NCI-H128 (cell line): ENCODE data around the gene SF3B1.
"Not testable (repeated sequence)": the region's sequence is repeated elsewhere in the genome, so short reads cannot be mapped to it uniquely, and the experiment has no call there.

Source experiments
- DNase-seq: peaks from one replicate; lab custom pipeline; 2025; ENCODE audit not compliant: unreplicated experiment; lab: John Stamatoyannopoulos, UW

The SF3B1 gene

GRCh38 chr2:197434541-197435513, at the start of gene SF3B1:
SF3B1 (minus strand) TSS chr2:197435028; CDS start chr2:197434999, 29 bp downstream.
- peak; percentile 92 for DNase-seq

GRCh38 chr2:197484248-197484647, 49.4 kb upstream of the SF3B1 start:
- DNase-seq = not testable (repeated sequence)

GRCh38 chr2:197480165-197481036, 45.6 kb upstream of the SF3B1 start:
- DNase-seq = no peak

- no peak for DNase-seq
These were observed 43.0 kb upstream of the SF3B1 start for GRCh38 chr2:197477797-197478196.

- no peak for DNase-seq
These were observed 37.3 kb upstream of the SF3B1 start for GRCh38 chr2:197472166-197472565.

GRCh38 chr2:197464175-197464574, 29.3 kb upstream of the SF3B1 start:
- DNase-seq = no peak

- no peak for DNase-seq
These were observed 26.2 kb upstream of the SF3B1 start for GRCh38 chr2:197461057-197461456.

- DNase-seq = no peak
These were observed 25.8 kb upstream of the SF3B1 start for GRCh38 chr2:197460649-197461048.

GRCh38 chr2:197455428-197455827, 20.6 kb upstream of the SF3B1 start:
- no peak for DNase-seq

- DNase-seq = no peak
These were observed 20.1 kb upstream of the SF3B1 start for GRCh38 chr2:197454923-197455322.

- no peak for DNase-seq
These were observed 19.1 kb upstream of the SF3B1 start for GRCh38 chr2:197453914-197454398.

- DNase-seq = peak; percentile 95
These were observed 18.5 kb upstream of the SF3B1 start, which contains the start of gene COQ10B for GRCh38 chr2:197453123-197453913. COQ10B (plus strand) TSS chr2:197453552; CDS start chr2:197453561, 9 bp downstream.

- no peak for DNase-seq
These were observed 17.9 kb upstream of the SF3B1 start for GRCh38 chr2:197452754-197453122.

- not testable (repeated sequence) for DNase-seq
These were observed 16.1 kb upstream of the SF3B1 start for GRCh38 chr2:197450935-197451358.

GRCh38 chr2:197450465-197450864, 15.6 kb upstream of the SF3B1 start:
- DNase-seq = no peak

- no peak for DNase-seq
These were observed 12.0 kb upstream of the SF3B1 start for GRCh38 chr2:197446844-197447243.

- no peak for DNase-seq
These were observed 10.9 kb upstream of the SF3B1 start for GRCh38 chr2:197445746-197446145.

GRCh38 chr2:197442857-197443256, 8.0 kb upstream of the SF3B1 start:
- no peak for DNase-seq

- DNase-seq = no peak
These were observed 2.6 kb upstream of the SF3B1 start for GRCh38 chr2:197437380-197437779.

GRCh38 chr2:197435598-197436420, 981 bp upstream of the SF3B1 start:
- no peak for DNase-seq
